Kidney (tissue), 14 donors: Measurements from ENCODE around the gene LPCAT3. TPM values are rescaled to one million over a fixed set of nuclear protein-coding genes. Genes with fewer than 3 reads are reported as not detected.

Source experiments
- DNase-seq, 5 donors: peaks; one replicate each; pipeline ENCODE4 v3.0.0-alpha.2; 2013 to 2020
- FAIRE-seq: peaks from 2 replicates; lab custom pipeline; 2012; peaks lifted over from hg19 to GRCh38; lab: Jason Lieb, UNC
- H3K27ac ChIP-seq, 2 donors: one replicate each; pipeline ENCODE4 v1.7.0; 2013; ENCODE audit warnings: low read depth in 2 of 2, low read length in 2 of 2, inconsistent platforms in 1 of 2
- H3K27me3 ChIP-seq: one replicate; pipeline ENCODE4 v1.7.1; 2013; ENCODE audit warnings: low read length, inconsistent platforms; ENCODE audit not compliant: control insufficient read depth, insufficient read depth
- H3K36me3 ChIP-seq, 3 donors: one replicate each; pipeline versions ENCODE4 v1.7.0 to v1.7.1; 2013; ENCODE audit warnings: low read length in 3 of 3, control low read depth in 1 of 3, inconsistent platforms in 1 of 3; ENCODE audit not compliant: insufficient read depth in 3 of 3, control insufficient read depth in 2 of 3
- H3K4me1 ChIP-seq, 3 donors: one replicate each; pipeline versions ENCODE4 v1.7.0 to v1.7.1; 2013; ENCODE audit warnings: low read length in 3 of 3, inconsistent platforms in 1 of 3, low read depth in 1 of 3; ENCODE audit not compliant: control insufficient read depth in 2 of 3, insufficient read depth in 2 of 3
- H3K4me3 ChIP-seq, 3 donors: one replicate each; pipeline versions ENCODE4 v1.7.0 to v1.8.1; 2013; ENCODE audit warnings: low read length in 3 of 3, control low read depth in 1 of 3, inconsistent platforms in 1 of 3
- H3K9ac ChIP-seq, 3 donors: one replicate each; pipeline versions ENCODE4 v1.7.0 to v1.7.1; 2013; ENCODE audit warnings: low read length in 3 of 3, control low read depth in 1 of 3, inconsistent platforms in 1 of 3
- H3K9me3 ChIP-seq, 3 donors: one replicate each; pipeline versions ENCODE4 v1.7.0 to v1.7.1; 2013; ENCODE audit warnings: low read length in 3 of 3, control low read depth in 1 of 3, inconsistent platforms in 1 of 3; ENCODE audit not compliant: control insufficient read depth in 2 of 3, insufficient read depth in 1 of 3
- CTCF ChIP-seq: IDR thresholded peaks from 3 replicates; pipeline ENCODE4 v1.5.1; 2012; ENCODE audit warnings: mild to moderate bottlenecking, moderate library complexity, borderline replicate concordance; ENCODE audit not compliant: insufficient read depth; ENCODE audit errors: extremely low read depth
- intact Hi-C: fragments of 100-400 bp; cut with DNase I; formaldehyde crosslinking; loops from one replicate; pipeline ENCODE4 v1.11.1; 2022
- polyA plus RNA-seq: library from polyadenylated mRNA; stranded (reverse); fragments of 350-450 nt; fragmentation: Illumina TruSeq; extraction: RNeasy Lipid Tissue Mini Kit (QIAGEN cat#74804); gene quantifications from one replicate; pipeline ENCODE4 v1.2.3, GENCODE V29; 2014; ENCODE audit warnings: low read depth, low replicate concordance; ENCODE audit not compliant: insufficient read depth
- total RNA-seq: library from RNA; stranded (reverse); fragmentation: NEBNext Ultra II Directional; extraction: Animal tissue kit (Norgen Biotek cat#: 25700); gene quantifications from one replicate; pipeline ENCODE4 v1.2.1, GENCODE V29; 2021
- donor health status: control.
- donor health status: control.
- donor health status: control.
- donor health status: control.
- donor health status: control.
- donor health status: DM: yes; HTN: yes; CAD: no.
- donor health status: Normal renal cell carcinoma (clear cell type).

The LPCAT3 gene
- total and polyA plus RNA-seq, 2 donors from 2014 or later = 59.2 to 77.8 TPM

- DNase-seq = no peak
- no peak for FAIRE-seq
- Histone ChIP-seq H3K4me3 (no peak overlapping the region), H3K36me3 (peaks cover 2 to 10% (median 3%) of the 10 kb centered on the region in 3 donors), H3K4me1 (peaks cover 0 to 24% (median 18%) of the 10 kb centered on the region in 3 donors), H3K27ac (no peak overlapping the region), H3K27me3 (no peaks in the 10 kb centered on the region), H3K9ac (no peak overlapping the region), H3K9me3 (no peaks in the 10 kb centered on the region)
- TF ChIP-seq CTCF = no peak
- intact Hi-C loops = no loop called here
Measured at GRCh38 chr12:6932766-6933165, 85.5 kb downstream of the LPCAT3 start.

- Histone ChIP-seq H3K4me3 (peak overlapping the region; percentile 75 to 78 (median 76)), H3K27ac (peak overlapping the region; percentile 87 to 93), H3K27me3 (no peaks in the 10 kb centered on the region), H3K9ac (peak overlapping the region; percentile 43 to 80 (median 61)), H3K4me1 (peaks cover 0 to 43% (median 33%) of the 10 kb centered on the region in 3 donors), H3K36me3 (peaks cover 2 to 10% (median 3%) of the 10 kb centered on the region in 3 donors), H3K9me3 (no peaks in the 10 kb centered on the region)
- FAIRE-seq = no peak
- intact Hi-C loops = no loop called here
- peak in 1 of 5 donors; percentile 41 for DNase-seq
- TF ChIP-seq CTCF = no peak
Measured at GRCh38 chr12:6929466-6930452, 88.5 kb downstream of the LPCAT3 start.

GRCh38 chr12:6928703-6929407 is 89.4 kb downstream of the LPCAT3 start:
- DNase-seq (no peak), FAIRE-seq (no peak)
- Histone ChIP-seq H3K4me3 (peak overlapping the region; percentile 75 to 78 (median 76)), H3K9ac (peak overlapping the region; percentile 43 to 80 (median 61)), H3K9me3 (no peaks in the 10 kb centered on the region), H3K4me1 (peaks cover 0 to 51% (median 37%) of the 10 kb centered on the region in 3 donors), H3K27ac (peak overlapping the region; percentile 87 to 93), H3K36me3 (peaks cover 2 to 3% (median 2%) of the 10 kb centered on the region in 3 donors), H3K27me3 (no peaks in the 10 kb centered on the region)
- intact Hi-C loops = no loop called here
- no peak for TF ChIP-seq CTCF
